Left lobe of liver (tissue), 2 donors: ENCODE measurements around the gene ERI3. TPM values are rescaled to one million over a fixed set of nuclear protein-coding genes. Genes with fewer than 3 reads are reported as not detected.

ENCODE experiments used
- ATAC-seq: fragments of 200-7000 bp; cut with Tn5 transposase; one replicate; pipeline ENCODE4 v1.9.1; 2020; ENCODE audit warnings: mild to moderate bottlenecking, moderate library complexity
- DNase-seq: peaks from one replicate; pipeline ENCODE4 v3.0.0-alpha.2; 2020; ENCODE audit warnings: low spot score
- total RNA-seq: library from RNA; stranded (reverse); gene quantifications from one replicate; pipeline ENCODE4 v1.2.1, GENCODE V29; 2021
- donor health status: DM: no; HTN: no; CAD: no; lungs with moderate emphysema.
- donor health status: DM: no; HTN: yes; CAD: no.

The ERI3 gene
- 22.4 TPM for total RNA-seq

GRCh38 chr1:44354840-44355581, at the start of gene ERI3:
Gene ERI3, minus strand, starts transcription at chr1:44355257. Its CDS starts 231 bp downstream, at chr1:44355026.
- DNase-seq = peak; percentile 98
- peak; percentile 99 for ATAC-seq

GRCh38 chr1:44401256-44402228, 46.5 kb upstream of the ERI3 start:
- DNase-seq = no peak
- ATAC-seq = peak; percentile 56

- ATAC-seq (no peak), DNase-seq (no peak)
Observed at GRCh38 chr1:44390277-44390676, 35.2 kb upstream of the ERI3 start.

- DNase-seq (no peak), ATAC-seq (no peak)
Observed at GRCh38 chr1:44389437-44389836, 34.4 kb upstream of the ERI3 start.

- DNase-seq = no peak
- no peak for ATAC-seq
Observed at GRCh38 chr1:44388551-44388950, 33.5 kb upstream of the ERI3 start.

- ATAC-seq = no peak
- no peak for DNase-seq
Observed at GRCh38 chr1:44380666-44381177, 25.7 kb upstream of the ERI3 start.

- peak; percentile 82 for ATAC-seq
- DNase-seq = no peak
Observed at GRCh38 chr1:44377925-44378784, 23.1 kb upstream of the ERI3 start.

- ATAC-seq = no peak
- no peak for DNase-seq
Observed at GRCh38 chr1:44375547-44375946, 20.5 kb upstream of the ERI3 start.

GRCh38 chr1:44371206-44371605, 16.1 kb upstream of the ERI3 start:
- DNase-seq (no peak), ATAC-seq (no peak)

- no peak for DNase-seq
- ATAC-seq = no peak
Observed at GRCh38 chr1:44368471-44369151, 13.6 kb upstream of the ERI3 start.

GRCh38 chr1:44367944-44368343, 12.9 kb upstream of the ERI3 start:
- ATAC-seq (no peak), DNase-seq (no peak)

GRCh38 chr1:44366371-44366975, 11.4 kb upstream of the ERI3 start:
- DNase-seq = no peak
- no peak for ATAC-seq

- DNase-seq (no peak), ATAC-seq (peak; percentile 48)
Observed at GRCh38 chr1:44361478-44361877, 6.4 kb upstream of the ERI3 start.

- ATAC-seq (no peak), DNase-seq (no peak)
Observed at GRCh38 chr1:44359234-44359935, 4.3 kb upstream of the ERI3 start.

- ATAC-seq = no peak
- DNase-seq = no peak
Observed at GRCh38 chr1:44357710-44358109, 2.7 kb upstream of the ERI3 start.

GRCh38 chr1:44355582-44356305, 687 bp upstream of the ERI3 start:
- ATAC-seq (no peak), DNase-seq (no peak)

- DNase-seq (no peak), ATAC-seq (no peak)
Observed at GRCh38 chr1:44354268-44354839, 703 bp downstream of the ERI3 start.

GRCh38 chr1:44353604-44354003, 1.5 kb downstream of the ERI3 start:
- DNase-seq (no peak), ATAC-seq (no peak)
